HCT116 (cell line): ENCODE measurements around the gene CAMTA2. TPM values are rescaled to one million over a fixed set of nuclear protein-coding genes. Genes with fewer than 3 reads are reported as not detected.

Experiments used
- ATAC-seq: fragments of 200-7000 bp; cut with Tn5 transposase; 2 replicates; pipeline ENCODE4 v1.9.1; 2020; ENCODE audit warnings: mild to moderate bottlenecking, moderate library complexity
- BruUV-seq: library from RNA; stranded (reverse); fragments of 400-500 nt; replicated peaks from 2 replicates; lab custom pipeline; 2021; lab: Mats Ljungman, UMichigan
- CTCF ChIA-PET: fragments of 300-600 bp; sonication (Branson Sonifier 250); formaldehyde crosslinking; loops from one replicate; lab custom pipeline; 2021; ENCODE audit warnings: antibody characterized with exemption; lab: Charles Lee
- POLR2A ChIA-PET: fragments of 300-600, 350-600 bp; sonication (Branson Sonifier 250); formaldehyde crosslinking; loops from one replicate; lab custom pipeline; 2021; ENCODE audit warnings: antibody characterized with exemption; lab: Charles Lee
- RAD21 ChIA-PET, 2 experiments: fragments of 300-600 bp; sonication (Branson Sonifier 250); formaldehyde crosslinking; loops; one replicate each; lab custom pipeline; 2023; ENCODE audit warnings: low total read pairs in 2 of 2; ENCODE audit not compliant: uncharacterized antibody in 2 of 2, unreplicated experiment in 2 of 2, low non-redundant PET in 1 of 2; lab: Charles Lee
- DNase-seq: peaks from one replicate; pipeline ENCODE4 v3.0.0-alpha.2; 2010; ENCODE audit warnings: low read depth, low spot score
- H2AFZ ChIP-seq: fragments of 200-600 bp; shearing (Covaris generic), sonication (generic); 2 replicates; pipeline ENCODE4 v1.6.1; 2017; ENCODE audit warnings: low read depth, mixed run types, mixed read lengths, antibody characterized with exemption, low read length; ENCODE audit not compliant: poor library complexity, severe bottlenecking
- H3K27ac ChIP-seq: 2 replicates; pipeline ENCODE4 v1.5.1; 2012; ENCODE audit warnings: low read depth, low read length
- H3K27me3 ChIP-seq: fragments of 200-600 bp; sonication (generic); 2 replicates; pipeline ENCODE4 v1.6.1; 2016; ENCODE audit warnings: mixed run types, low read length, mixed read lengths; ENCODE audit not compliant: insufficient read depth
- H3K36me3 ChIP-seq, 2 experiments: fragments of 200-500 bp in 1 of 2; fragments of 200-600 bp in 1 of 2; sonication (Bioruptor generic) in 1 of 2; sonication (generic) in 1 of 2; 2 replicates each; pipeline versions ENCODE4 v1.5.1 to v1.6.1; 2014 to 2016; ENCODE audit warnings: low read length in 2 of 2, inconsistent platforms in 1 of 2, mixed read lengths in 1 of 2, mixed run types in 1 of 2; ENCODE audit not compliant: insufficient read depth in 2 of 2, control insufficient read depth in 1 of 2
- H3K4me1 ChIP-seq, 2 experiments: fragments of 200-600 bp in 1 of 2; sonication (generic) in 1 of 2; 2 replicates each; pipeline versions ENCODE4 v1.5.1 to v1.6.1; 2012 to 2017; ENCODE audit warnings: low read length in 2 of 2, inconsistent platforms in 1 of 2, mild to moderate bottlenecking in 1 of 2, mixed read lengths in 1 of 2, mixed run types in 1 of 2, moderate library complexity in 1 of 2; ENCODE audit not compliant: insufficient read depth in 2 of 2, control insufficient read depth in 1 of 2
- H3K4me2 ChIP-seq: fragments of 200-600 bp; sonication (generic); 2 replicates; pipeline ENCODE4 v1.6.1; 2017; ENCODE audit warnings: mixed run types, low read length, mixed read lengths
- H3K4me3 ChIP-seq, 2 experiments: fragments of 200-600 bp in 1 of 2; sonication (generic) in 1 of 2; replicated peaks in 1 of 2; 2 replicates each; pipeline ENCODE4 v1.5.1; 2011 to 2016; ENCODE audit warnings: low read length in 2 of 2, control low read depth in 1 of 2, low read depth in 1 of 2, mild to moderate bottlenecking in 1 of 2, mixed read lengths in 1 of 2, mixed run types in 1 of 2
- H3K79me2 ChIP-seq: fragments of 200-600 bp; sonication (generic); 2 replicates; pipeline ENCODE4 v1.6.1; 2017; ENCODE audit warnings: mild to moderate bottlenecking, mixed run types, low read length, moderate library complexity, mixed read lengths; ENCODE audit not compliant: insufficient read depth
- H3K9ac ChIP-seq: fragments of 200-600 bp; sonication (generic); 2 replicates; pipeline ENCODE4 v1.6.1; 2016; ENCODE audit warnings: low read length, mixed read lengths
- H3K9me2 ChIP-seq: fragments of 200-600 bp; sonication (generic), shearing (Covaris generic); 2 replicates; pipeline ENCODE4 v1.6.1; 2017; ENCODE audit warnings: mixed run types, mild to moderate bottlenecking, moderate library complexity; ENCODE audit not compliant: insufficient read depth
- H3K9me3 ChIP-seq, 2 experiments: fragments of 200-500 bp in 1 of 2; fragments of 200-600 bp in 1 of 2; sonication (Bioruptor generic) in 1 of 2; sonication (generic) in 1 of 2; 2 replicates each; pipeline ENCODE4 v1.6.1; 2014 to 2017; ENCODE audit warnings: low read length in 2 of 2, mixed read lengths in 2 of 2, inconsistent platforms in 1 of 2, low read depth in 1 of 2, mild to moderate bottlenecking in 1 of 2, mixed run types in 1 of 2, moderate library complexity in 1 of 2; ENCODE audit not compliant: control insufficient read depth in 1 of 2, insufficient read depth in 1 of 2
- H4K20me1 ChIP-seq: fragments of 200-600 bp; sonication (generic), shearing (Covaris generic); 2 replicates; pipeline ENCODE4 v1.6.1; 2017; ENCODE audit warnings: mixed run types, mild to moderate bottlenecking, moderate library complexity; ENCODE audit not compliant: insufficient read depth
- CBX3 ChIP-seq: IDR thresholded peaks from 2 replicates; pipeline ENCODE4 v1.6.1; 2012; ENCODE audit warnings: low read depth
- EGR1 ChIP-seq: IDR thresholded peaks from 2 replicates; pipeline ENCODE4 v1.6.1; 2012; ENCODE audit warnings: low read depth
- EZH2 ChIP-seq: fragments of 200-600 bp; sonication (generic); IDR thresholded peaks from 2 replicates; pipeline ENCODE4 v1.6.1; 2017; ENCODE audit warnings: antibody characterized with exemption, mixed run types
- FOSL1 ChIP-seq: IDR thresholded peaks from 2 replicates; pipeline ENCODE4 v1.6.1; 2012; ENCODE audit warnings: low read depth
- SP1 ChIP-seq: IDR thresholded peaks from 2 replicates; pipeline ENCODE4 v1.6.1; 2012; ENCODE audit warnings: low read depth
- YY1 ChIP-seq: IDR thresholded peaks from 2 replicates; pipeline ENCODE4 v1.6.1; 2011; ENCODE audit warnings: low read length, low read depth, moderate library complexity, mild to moderate bottlenecking; ENCODE audit not compliant: insufficient replicate concordance; ENCODE audit errors: extremely low read depth
- ZNF274 ChIP-seq: fragments of 200-500 bp; sonication (Bioruptor generic); IDR thresholded peaks from 2 replicates; pipeline ENCODE4 v1.6.1; 2014; ENCODE audit warnings: mild to moderate bottlenecking, low read depth, low read length, inconsistent platforms
- intact Hi-C: fragments of 100-400 bp; cut with micrococcal nuclease; formaldehyde crosslinking; loops from 2 replicates; pipeline ENCODE4 v1.10.0; 2022
- total RNA-seq: library from RNA; stranded (reverse); gene quantifications from one replicate; pipeline ENCODE4 v1.2.1, GENCODE V29; 2021; ENCODE audit not compliant: unreplicated experiment
- TF ChIP-seq, protein P1 (sequence below): IDR thresholded peaks from 2 replicates; pipeline ENCODE4 v1.6.1; 2012

The CAMTA2 gene
- total RNA-seq, 1 experiment from 2014 or later = 37.8 TPM

DNA sequence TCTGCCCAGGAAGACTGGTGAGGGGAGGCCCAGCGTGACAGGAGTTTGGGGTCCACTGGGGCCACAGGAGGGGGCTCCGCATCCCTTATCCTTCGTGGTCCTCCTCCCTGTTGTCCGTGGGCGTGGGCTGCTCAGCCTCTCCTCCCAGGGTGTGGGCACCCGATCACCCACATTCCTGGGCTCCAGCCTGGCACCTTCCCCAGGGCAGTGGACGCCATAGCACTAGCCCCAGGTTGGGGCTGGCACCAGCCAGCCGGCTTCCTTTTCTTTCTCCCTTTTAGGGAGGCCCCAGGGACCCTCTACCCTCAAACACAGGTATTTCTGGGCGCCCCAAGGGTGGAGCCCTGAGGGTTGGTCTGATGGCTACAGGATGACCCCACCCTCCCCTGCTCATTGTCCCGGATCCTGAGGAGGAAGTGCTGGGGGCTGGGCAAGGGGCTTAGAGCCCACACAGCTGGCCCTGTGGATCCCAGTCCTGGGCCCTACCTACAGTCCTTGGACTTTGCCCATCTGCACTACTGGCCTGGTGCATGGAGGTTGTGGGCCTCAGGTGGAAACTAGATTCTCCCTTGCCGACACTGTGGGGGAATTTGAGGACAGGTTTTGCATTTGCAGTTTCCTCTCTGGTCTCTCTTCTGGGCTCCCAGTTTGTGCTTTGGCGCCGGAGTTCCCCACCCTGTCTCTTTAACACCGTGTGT, 11.4 kb upstream of the CAMTA2 start:
- Histone ChIP-seq H3K4me2 (peak overlapping the region; percentile 99), H3K4me1 (peaks cover 16 to 31% of the 10 kb centered on the region in 2 experiments), H3K27me3 (no peaks in the 10 kb centered on the region), H3K9me3 (no peaks in the 10 kb centered on the region), H4K20me1 (no peaks in the 10 kb centered on the region), H2AFZ (no peak overlapping the region), H3K4me3 (peak overlapping the region; percentile 92 to 95), H3K9me2 (no peaks in the 10 kb centered on the region), H3K9ac (peak overlapping the region; percentile 90), H3K36me3 (peaks cover 17 to 21% of the 10 kb centered on the region in 2 experiments), H3K79me2 (peaks cover 34% of the 10 kb centered on the region), H3K27ac (peak overlapping the region; percentile 93)
- intact Hi-C loops = no loop called here
- ATAC-seq (no peak; the same call in 1 of the 2 replicates), DNase-seq (no peak)
- RAD21 ChIA-PET = no interaction called here
- CTCF ChIA-PET = no interaction called here
- POLR2A ChIA-PET = no interaction called here
- BruUV-seq = no TSS peak
- no peak for TF ChIP-seq YY1
- TF ChIP-seq EGR1 = no peak
- TF ChIP-seq ZNF274 = no peak
- TF ChIP-seq SP1 = no peak
- no peak for TF ChIP-seq FOSL1
- TF ChIP-seq EZH2 = no peak
- TF ChIP-seq CBX3 = no peak
- TF ChIP-seq, protein P1, sequence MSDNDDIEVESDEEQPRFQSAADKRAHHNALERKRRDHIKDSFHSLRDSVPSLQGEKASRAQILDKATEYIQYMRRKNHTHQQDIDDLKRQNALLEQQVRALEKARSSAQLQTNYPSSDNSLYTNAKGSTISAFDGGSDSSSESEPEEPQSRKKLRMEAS = no peak
